ENCODE data around the gene WRAP73. TPM values are rescaled to one million over a fixed set of nuclear protein-coding genes. Genes with fewer than 3 reads are reported as not detected.

Gene WRAP73
- total and polyA plus RNA-seq, 9 of the 15 experiments (the other 6 are each of a cell fraction or from before 2014, with no cell fraction given), result 4.3 to 51.8 (median 30.1) TPM

DNA sequence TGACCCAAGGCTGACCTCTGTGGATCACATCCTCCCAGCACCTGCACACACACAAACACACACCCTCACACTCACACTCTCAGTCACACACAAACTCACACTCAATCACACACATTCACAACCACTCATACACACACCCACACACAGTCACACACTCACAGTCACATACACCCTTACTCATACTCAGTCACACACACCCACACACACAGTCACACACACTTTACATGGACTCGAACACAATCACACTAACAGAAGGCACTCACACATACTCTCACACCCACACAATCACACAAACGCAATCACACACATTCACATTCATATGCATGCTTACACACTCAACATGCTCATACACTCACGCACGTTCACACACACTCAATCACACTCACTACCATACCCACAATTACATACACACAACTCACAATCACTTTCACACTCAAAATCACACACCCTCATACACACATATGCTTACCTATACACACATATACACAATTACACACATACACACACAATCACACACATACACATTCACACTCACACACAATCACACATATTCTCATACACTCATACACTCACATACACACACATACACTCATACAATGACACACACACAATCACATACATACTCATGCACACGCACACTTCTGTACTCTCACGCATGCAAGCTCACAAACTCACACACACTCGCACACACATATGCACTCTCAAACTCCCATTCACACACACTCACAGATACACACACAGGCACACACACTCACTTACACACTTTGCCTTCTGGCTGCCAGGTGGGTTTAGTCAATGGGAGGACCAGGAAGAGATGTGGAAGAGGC, 44.7 kb downstream of the WRAP73 start (continued):
- TF ChIP-seq SMARCA4 (IDR thresholded peaks at IDR 0.05) (no peak), CREM (IDR thresholded peaks at IDR 0.05; ENCODE audit: low read depth) (no peak), LARP7 (IDR thresholded peaks at IDR 0.05) (peak; percentile 90; the same call in 1 of the 2 replicates), XRCC4 (IDR thresholded peaks at IDR 0.05; ENCODE audit: extremely low read depth, insufficient read depth, insufficient read length) (no peak), ZC3H11A (IDR thresholded peaks at IDR 0.05; ENCODE audit: low read depth, low read length) (no peak)
- TF ChIP-seq, protein P1, sequence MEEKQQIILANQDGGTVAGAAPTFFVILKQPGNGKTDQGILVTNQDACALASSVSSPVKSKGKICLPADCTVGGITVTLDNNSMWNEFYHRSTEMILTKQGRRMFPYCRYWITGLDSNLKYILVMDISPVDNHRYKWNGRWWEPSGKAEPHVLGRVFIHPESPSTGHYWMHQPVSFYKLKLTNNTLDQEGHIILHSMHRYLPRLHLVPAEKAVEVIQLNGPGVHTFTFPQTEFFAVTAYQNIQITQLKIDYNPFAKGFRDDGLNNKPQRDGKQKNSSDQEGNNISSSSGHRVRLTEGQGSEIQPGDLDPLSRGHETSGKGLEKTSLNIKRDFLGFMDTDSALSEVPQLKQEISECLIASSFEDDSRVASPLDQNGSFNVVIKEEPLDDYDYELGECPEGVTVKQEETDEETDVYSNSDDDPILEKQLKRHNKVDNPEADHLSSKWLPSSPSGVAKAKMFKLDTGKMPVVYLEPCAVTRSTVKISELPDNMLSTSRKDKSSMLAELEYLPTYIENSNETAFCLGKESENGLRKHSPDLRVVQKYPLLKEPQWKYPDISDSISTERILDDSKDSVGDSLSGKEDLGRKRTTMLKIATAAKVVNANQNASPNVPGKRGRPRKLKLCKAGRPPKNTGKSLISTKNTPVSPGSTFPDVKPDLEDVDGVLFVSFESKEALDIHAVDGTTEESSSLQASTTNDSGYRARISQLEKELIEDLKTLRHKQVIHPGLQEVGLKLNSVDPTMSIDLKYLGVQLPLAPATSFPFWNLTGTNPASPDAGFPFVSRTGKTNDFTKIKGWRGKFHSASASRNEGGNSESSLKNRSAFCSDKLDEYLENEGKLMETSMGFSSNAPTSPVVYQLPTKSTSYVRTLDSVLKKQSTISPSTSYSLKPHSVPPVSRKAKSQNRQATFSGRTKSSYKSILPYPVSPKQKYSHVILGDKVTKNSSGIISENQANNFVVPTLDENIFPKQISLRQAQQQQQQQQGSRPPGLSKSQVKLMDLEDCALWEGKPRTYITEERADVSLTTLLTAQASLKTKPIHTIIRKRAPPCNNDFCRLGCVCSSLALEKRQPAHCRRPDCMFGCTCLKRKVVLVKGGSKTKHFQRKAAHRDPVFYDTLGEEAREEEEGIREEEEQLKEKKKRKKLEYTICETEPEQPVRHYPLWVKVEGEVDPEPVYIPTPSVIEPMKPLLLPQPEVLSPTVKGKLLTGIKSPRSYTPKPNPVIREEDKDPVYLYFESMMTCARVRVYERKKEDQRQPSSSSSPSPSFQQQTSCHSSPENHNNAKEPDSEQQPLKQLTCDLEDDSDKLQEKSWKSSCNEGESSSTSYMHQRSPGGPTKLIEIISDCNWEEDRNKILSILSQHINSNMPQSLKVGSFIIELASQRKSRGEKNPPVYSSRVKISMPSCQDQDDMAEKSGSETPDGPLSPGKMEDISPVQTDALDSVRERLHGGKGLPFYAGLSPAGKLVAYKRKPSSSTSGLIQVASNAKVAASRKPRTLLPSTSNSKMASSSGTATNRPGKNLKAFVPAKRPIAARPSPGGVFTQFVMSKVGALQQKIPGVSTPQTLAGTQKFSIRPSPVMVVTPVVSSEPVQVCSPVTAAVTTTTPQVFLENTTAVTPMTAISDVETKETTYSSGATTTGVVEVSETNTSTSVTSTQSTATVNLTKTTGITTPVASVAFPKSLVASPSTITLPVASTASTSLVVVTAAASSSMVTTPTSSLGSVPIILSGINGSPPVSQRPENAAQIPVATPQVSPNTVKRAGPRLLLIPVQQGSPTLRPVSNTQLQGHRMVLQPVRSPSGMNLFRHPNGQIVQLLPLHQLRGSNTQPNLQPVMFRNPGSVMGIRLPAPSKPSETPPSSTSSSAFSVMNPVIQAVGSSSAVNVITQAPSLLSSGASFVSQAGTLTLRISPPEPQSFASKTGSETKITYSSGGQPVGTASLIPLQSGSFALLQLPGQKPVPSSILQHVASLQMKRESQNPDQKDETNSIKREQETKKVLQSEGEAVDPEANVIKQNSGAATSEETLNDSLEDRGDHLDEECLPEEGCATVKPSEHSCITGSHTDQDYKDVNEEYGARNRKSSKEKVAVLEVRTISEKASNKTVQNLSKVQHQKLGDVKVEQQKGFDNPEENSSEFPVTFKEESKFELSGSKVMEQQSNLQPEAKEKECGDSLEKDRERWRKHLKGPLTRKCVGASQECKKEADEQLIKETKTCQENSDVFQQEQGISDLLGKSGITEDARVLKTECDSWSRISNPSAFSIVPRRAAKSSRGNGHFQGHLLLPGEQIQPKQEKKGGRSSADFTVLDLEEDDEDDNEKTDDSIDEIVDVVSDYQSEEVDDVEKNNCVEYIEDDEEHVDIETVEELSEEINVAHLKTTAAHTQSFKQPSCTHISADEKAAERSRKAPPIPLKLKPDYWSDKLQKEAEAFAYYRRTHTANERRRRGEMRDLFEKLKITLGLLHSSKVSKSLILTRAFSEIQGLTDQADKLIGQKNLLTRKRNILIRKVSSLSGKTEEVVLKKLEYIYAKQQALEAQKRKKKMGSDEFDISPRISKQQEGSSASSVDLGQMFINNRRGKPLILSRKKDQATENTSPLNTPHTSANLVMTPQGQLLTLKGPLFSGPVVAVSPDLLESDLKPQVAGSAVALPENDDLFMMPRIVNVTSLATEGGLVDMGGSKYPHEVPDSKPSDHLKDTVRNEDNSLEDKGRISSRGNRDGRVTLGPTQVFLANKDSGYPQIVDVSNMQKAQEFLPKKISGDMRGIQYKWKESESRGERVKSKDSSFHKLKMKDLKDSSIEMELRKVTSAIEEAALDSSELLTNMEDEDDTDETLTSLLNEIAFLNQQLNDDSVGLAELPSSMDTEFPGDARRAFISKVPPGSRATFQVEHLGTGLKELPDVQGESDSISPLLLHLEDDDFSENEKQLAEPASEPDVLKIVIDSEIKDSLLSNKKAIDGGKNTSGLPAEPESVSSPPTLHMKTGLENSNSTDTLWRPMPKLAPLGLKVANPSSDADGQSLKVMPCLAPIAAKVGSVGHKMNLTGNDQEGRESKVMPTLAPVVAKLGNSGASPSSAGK (IDR thresholded peaks at IDR 0.05), result no peak
- TF ChIP-seq, protein P2, sequence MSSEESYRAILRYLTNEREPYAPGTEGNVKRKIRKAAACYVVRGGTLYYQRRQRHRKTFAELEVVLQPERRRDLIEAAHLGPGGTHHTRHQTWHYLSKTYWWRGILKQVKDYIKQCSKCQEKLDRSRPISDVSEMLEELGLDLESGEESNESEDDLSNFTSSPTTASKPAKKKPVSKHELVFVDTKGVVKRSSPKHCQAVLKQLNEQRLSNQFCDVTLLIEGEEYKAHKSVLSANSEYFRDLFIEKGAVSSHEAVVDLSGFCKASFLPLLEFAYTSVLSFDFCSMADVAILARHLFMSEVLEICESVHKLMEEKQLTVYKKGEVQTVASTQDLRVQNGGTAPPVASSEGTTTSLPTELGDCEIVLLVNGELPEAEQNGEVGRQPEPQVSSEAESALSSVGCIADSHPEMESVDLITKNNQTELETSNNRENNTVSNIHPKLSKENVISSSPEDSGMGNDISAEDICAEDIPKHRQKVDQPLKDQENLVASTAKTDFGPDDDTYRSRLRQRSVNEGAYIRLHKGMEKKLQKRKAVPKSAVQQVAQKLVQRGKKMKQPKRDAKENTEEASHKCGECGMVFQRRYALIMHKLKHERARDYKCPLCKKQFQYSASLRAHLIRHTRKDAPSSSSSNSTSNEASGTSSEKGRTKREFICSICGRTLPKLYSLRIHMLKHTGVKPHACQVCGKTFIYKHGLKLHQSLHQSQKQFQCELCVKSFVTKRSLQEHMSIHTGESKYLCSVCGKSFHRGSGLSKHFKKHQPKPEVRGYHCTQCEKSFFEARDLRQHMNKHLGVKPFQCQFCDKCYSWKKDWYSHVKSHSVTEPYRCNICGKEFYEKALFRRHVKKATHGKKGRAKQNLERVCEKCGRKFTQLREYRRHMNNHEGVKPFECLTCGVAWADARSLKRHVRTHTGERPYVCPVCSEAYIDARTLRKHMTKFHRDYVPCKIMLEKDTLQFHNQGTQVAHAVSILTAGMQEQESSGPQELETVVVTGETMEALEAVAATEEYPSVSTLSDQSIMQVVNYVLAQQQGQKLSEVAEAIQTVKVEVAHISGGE (CRISPR knock-in tag; IDR thresholded peaks at IDR 0.05), result no peak
- TF ChIP-seq, protein P3, sequence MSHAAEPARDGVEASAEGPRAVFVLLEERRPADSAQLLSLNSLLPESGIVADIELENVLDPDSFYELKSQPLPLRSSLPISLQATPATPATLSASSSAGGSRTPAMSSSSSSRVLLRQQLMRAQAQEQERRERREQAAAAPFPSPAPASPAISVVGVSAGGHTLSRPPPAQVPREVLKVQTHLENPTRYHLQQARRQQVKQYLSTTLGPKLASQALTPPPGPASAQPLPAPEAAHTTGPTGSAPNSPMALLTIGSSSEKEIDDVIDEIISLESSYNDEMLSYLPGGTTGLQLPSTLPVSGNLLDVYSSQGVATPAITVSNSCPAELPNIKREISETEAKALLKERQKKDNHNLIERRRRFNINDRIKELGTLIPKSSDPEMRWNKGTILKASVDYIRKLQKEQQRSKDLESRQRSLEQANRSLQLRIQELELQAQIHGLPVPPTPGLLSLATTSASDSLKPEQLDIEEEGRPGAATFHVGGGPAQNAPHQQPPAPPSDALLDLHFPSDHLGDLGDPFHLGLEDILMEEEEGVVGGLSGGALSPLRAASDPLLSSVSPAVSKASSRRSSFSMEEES (CRISPR knock-in tag; IDR thresholded peaks at IDR 0.05), result no peak
